ENCODE measurements around the gene UACA.
"Not testable (repeated sequence)": the region's sequence is repeated elsewhere in the genome, so short reads cannot be mapped to it uniquely, and the experiment has no call there.

UACA gene

GRCh38 chr15:70663069-70663468 lies 100.3 kb downstream of the UACA start:
- not testable (repeated sequence) for DNase-seq

- DNase-seq = no peak
These were observed 103.7 kb downstream of the UACA start for GRCh38 chr15:70659662-70660061.

- no peak for DNase-seq
These were observed 104.7 kb downstream of the UACA start for GRCh38 chr15:70658641-70659040.

- DNase-seq = no peak
These were observed 109.9 kb downstream of the UACA start for GRCh38 chr15:70653426-70653825.

- no peak for DNase-seq
These were observed 111.0 kb downstream of the UACA start for GRCh38 chr15:70652341-70652740.

GRCh38 chr15:70651303-70651845 lies 112.0 kb downstream of the UACA start:
- DNase-seq = no peak

- DNase-seq = no peak
These were observed 112.6 kb downstream of the UACA start for GRCh38 chr15:70650567-70651302.

GRCh38 chr15:70647396-70647795 lies 116.0 kb downstream of the UACA start:
- DNase-seq = peak in 1 of 51 donors; percentile 14

- DNase-seq = no peak
These were observed 117.2 kb downstream of the UACA start for GRCh38 chr15:70646169-70646568.

GRCh38 chr15:70643783-70644125 lies 119.6 kb downstream of the UACA start:
- no peak for DNase-seq

- DNase-seq = no peak
These were observed 120.1 kb downstream of the UACA start for GRCh38 chr15:70643106-70643782.

- peak in 20 of 51 donors; percentile 2 to 40 (median 10) for DNase-seq
These were observed 126.7 kb downstream of the UACA start for GRCh38 chr15:70636540-70637165.

GRCh38 chr15:70635895-70636294 lies 127.5 kb downstream of the UACA start:
- DNase-seq = no peak

GRCh38 chr15:70633991-70634390 lies 129.4 kb downstream of the UACA start:
- no peak for DNase-seq

- DNase-seq = no peak
These were observed 130.1 kb downstream of the UACA start for GRCh38 chr15:70633103-70633831.

GRCh38 chr15:70632491-70633102 lies 130.8 kb downstream of the UACA start:
- no peak for DNase-seq

GRCh38 chr15:70632079-70632478 lies 131.3 kb downstream of the UACA start:
- no peak for DNase-seq

- no peak for DNase-seq
These were observed 133.6 kb downstream of the UACA start for GRCh38 chr15:70629735-70630273.

- no peak for DNase-seq
These were observed 134.8 kb downstream of the UACA start for GRCh38 chr15:70628549-70628896.

GRCh38 chr15:70627734-70628548 lies 135.4 kb downstream of the UACA start:
- DNase-seq = no peak

All from hypothalamus (tissue), 51 donors.